CD4-positive, alpha-beta T cell treated with Interleukin-17A for 1 hour (primary cell): ENCODE data around the gene U2AF1L4.

Source experiments
- DNase-seq: peaks from one replicate; pipeline ENCODE4 v3.0.0-alpha.2; 2020

Gene U2AF1L4

GRCh38 chr19:35756377-35757230 is 11.4 kb upstream of the U2AF1L4 start, which contains the start of gene HSPB6:
TSS of gene HSPB6 (minus strand) at chr19:35757029. CDS start at chr19:35757008, 21 bp downstream.
- no peak for DNase-seq

- peak; percentile 71 for DNase-seq
Observed at GRCh38 chr19:35755550-35756376, 10.5 kb upstream of the U2AF1L4 start.

- no peak for DNase-seq
Observed at GRCh38 chr19:35755131-35755549, 9.9 kb upstream of the U2AF1L4 start.

GRCh38 chr19:35754370-35755130 is 9.3 kb upstream of the U2AF1L4 start:
- no peak for DNase-seq

- no peak for DNase-seq
Observed at GRCh38 chr19:35753634-35754369, 8.6 kb upstream of the U2AF1L4 start.

- no peak for DNase-seq
Observed at GRCh38 chr19:35752746-35753350, 7.6 kb upstream of the U2AF1L4 start.

- no peak for DNase-seq
Observed at GRCh38 chr19:35751839-35752745, 6.9 kb upstream of the U2AF1L4 start.

- no peak for DNase-seq
Observed at GRCh38 chr19:35750167-35750566, 4.9 kb upstream of the U2AF1L4 start.

- peak; percentile 100 for DNase-seq
Observed at GRCh38 chr19:35748106-35749020, 3.1 kb upstream of the U2AF1L4 start, which contains the start of gene LIN37. TSS of gene LIN37 (plus strand) at chr19:35748576. CDS start at chr19:35748725, 149 bp downstream.

- no peak for DNase-seq
Observed at GRCh38 chr19:35746531-35746930, 1.3 kb upstream of the U2AF1L4 start.

- DNase-seq, result no peak
Observed at GRCh38 chr19:35746087-35746462, 857 bp upstream of the U2AF1L4 start.

GRCh38 chr19:35744430-35745327 is 539 bp downstream of the U2AF1L4 start:
- DNase-seq, result peak; percentile 96

- DNase-seq, result no peak
Observed at GRCh38 chr19:35743640-35744429, 1.4 kb downstream of the U2AF1L4 start.

- peak; percentile 81 for DNase-seq
Observed at GRCh38 chr19:35742121-35742724, 3.0 kb downstream of the U2AF1L4 start, which contains the start of gene IGFLR1. TSS of gene IGFLR1 (minus strand) at chr19:35742452. CDS start at chr19:35741180, 1,272 bp downstream.

GRCh38 chr19:35741203-35741515 is 4.1 kb downstream of the U2AF1L4 start:
- no peak for DNase-seq

GRCh38 chr19:35740423-35741202 is 4.6 kb downstream of the U2AF1L4 start:
- peak; percentile 95 for DNase-seq
